GM19238 (cell line): ENCODE data around the gene SLC2A6.
"Not testable (repeated sequence)": the region's sequence is repeated elsewhere in the genome, so short reads cannot be mapped to it uniquely, and the experiment has no call there.

ENCODE experiments used
- DNase-seq: peaks from one replicate; pipeline ENCODE4 v3.0.0; 2011; ENCODE audit warnings: low spot score; ENCODE audit not compliant: insufficient read length

The SLC2A6 gene

DNA sequence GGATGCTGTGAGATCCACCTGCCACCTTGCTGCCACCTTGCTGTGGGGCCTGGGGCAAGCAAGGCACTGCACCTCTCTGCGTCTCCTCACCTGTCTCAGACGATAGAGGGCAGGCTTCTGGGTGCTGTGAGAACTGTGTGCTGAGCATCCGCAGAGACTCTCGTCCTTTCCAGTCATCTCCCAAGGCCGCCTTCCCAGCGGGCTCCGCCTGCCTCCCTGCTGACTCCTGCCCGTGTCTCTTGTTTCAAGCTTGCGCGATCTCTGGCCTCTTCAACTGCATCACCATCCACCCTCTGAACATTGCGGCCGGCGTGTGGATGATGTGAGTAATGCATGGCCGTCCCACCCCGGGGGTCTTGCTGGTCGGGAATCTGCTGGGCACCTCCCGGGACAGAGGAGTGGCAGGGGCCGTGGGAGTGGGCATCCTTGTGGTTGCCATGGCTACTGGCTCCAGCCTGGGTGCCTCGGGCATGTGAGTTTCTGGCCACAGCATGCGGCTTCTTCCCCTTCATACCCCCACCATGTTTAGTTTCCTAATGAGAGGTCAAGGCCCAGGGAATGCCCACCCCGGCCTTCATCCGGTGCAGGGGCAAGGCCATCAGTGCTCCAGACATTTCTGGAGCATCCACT, 15.6 kb downstream of the SLC2A6 start:
- no peak for DNase-seq

GRCh38 chr9:133461975-133462374, 16.9 kb downstream of the SLC2A6 start:
- DNase-seq, result no peak

GRCh38 chr9:133460405-133461175, 18.3 kb downstream of the SLC2A6 start:
- peak; percentile 75 for DNase-seq

GRCh38 chr9:133459476-133460404, 19.2 kb downstream of the SLC2A6 start, which contains the start of gene CACFD1:
TSS of gene CACFD1 (plus strand) at chr9:133459978. CDS start at chr9:133460067, 89 bp downstream.
- peak; percentile 99 for DNase-seq

DNA sequence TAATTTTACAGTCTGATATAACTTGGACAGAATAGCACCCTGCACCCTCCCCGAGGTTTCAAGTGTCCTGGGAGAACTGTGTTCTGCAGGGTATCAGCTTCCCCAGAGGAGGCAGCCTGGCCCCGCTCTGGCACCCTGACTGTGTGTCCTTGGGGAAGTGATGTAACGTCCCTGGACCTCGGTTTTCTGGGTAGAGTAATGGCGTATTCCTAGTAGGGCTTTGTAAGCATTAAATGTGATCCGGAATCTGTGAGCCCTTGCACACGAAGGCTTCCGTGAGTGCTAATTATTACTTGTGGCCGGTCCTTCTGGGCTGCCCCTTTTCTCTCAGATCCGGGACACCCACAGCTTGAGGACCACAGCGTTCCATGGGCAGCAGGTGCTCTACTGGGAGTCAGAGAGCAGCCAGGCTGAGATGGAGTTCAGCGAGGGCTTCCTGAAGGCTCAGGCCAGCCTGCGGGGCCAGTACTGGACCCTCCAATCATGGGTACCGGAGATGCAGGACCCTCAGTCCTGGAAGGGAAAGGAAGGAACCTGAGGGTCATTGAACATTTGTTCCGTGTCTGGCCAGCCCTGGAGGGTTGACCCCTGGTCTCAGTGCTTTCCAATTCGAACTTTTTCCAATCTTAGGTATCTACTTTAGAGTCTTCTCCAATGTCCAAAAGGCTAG, 20.1 kb downstream of the SLC2A6 start:
- no peak for DNase-seq

- DNase-seq, result no peak
Measured at GRCh38 chr9:133457748-133458147, 21.2 kb downstream of the SLC2A6 start.

DNA sequence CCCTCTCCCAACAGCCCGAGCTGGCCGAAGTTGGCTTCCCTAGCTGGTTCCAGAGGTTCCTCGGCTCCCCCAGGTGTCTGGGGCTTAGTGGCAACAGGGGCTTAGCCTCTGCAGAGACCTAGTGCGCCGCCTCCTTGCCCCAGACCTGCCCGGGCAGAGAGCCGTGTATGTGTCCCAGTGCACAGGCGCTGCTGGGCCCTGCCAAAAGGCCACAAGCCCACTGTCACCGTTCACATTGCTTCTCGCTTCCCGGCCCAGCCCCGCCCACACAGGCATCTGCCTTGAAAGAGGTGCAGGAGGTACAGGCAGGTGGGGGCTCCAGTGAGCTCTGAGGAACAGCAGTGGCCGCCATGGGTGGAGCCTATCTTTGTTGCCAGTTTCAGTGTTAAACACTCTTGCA, 21.7 kb downstream of the SLC2A6 start:
- no peak for DNase-seq

DNA sequence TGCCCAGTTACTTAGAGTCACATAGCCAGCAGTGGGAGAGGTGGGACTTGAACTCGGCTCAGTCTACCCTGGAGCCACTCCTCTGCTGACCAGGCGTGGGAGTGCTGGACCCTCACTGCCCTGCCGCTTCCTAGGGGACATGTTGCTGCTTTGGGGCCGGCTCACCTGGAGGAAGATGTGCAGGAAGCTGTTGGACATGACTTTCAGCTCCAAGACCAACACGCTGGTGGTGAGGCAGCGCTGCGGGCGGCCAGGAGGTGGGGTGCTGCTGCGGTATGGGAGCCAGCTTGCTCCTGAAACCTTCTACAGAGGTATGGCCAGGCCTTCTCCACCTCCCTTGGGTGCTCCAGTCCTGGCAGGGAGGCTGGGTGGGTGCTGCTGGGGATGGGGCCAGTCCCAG, 22.5 kb downstream of the SLC2A6 start:
- no peak for DNase-seq

- no peak for DNase-seq
Measured at GRCh38 chr9:133455936-133456335, 23.0 kb downstream of the SLC2A6 start.

DNA sequence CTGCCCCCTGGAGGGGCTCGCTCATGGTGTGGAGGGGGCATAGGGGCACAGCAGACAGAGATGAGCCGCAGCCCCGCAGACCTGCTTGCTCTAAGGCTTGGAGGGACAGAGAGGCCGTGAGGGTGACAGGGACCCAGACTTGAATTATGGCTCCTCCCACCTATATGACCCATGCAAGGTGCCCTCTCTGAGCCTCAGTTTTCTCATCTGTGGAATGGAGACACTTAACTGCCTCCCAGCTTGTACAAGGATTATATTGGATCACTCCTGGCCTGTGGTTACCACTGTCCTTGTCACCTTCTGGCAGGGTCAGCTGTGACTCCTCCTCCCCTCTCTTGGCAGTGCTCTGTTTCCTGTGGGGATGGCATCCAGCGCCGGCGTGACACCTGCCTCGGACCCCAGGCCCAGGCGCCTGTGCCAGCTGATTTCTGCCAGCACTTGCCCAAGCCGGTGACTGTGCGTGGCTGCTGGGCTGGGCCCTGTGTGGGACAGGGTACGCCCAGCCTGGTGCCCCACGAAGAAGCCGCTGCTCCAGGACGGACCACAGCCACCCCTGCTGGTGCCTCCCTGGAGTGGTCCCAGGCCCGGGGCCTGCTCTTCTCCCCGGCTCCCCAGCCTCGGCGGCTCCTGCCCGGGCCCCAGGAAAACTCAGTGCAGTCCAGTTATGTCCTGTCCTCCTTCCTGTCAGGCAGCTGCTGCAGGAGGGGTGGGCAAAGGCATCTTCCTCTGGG, 23.8 kb downstream of the SLC2A6 start:
- DNase-seq, result no peak

DNA sequence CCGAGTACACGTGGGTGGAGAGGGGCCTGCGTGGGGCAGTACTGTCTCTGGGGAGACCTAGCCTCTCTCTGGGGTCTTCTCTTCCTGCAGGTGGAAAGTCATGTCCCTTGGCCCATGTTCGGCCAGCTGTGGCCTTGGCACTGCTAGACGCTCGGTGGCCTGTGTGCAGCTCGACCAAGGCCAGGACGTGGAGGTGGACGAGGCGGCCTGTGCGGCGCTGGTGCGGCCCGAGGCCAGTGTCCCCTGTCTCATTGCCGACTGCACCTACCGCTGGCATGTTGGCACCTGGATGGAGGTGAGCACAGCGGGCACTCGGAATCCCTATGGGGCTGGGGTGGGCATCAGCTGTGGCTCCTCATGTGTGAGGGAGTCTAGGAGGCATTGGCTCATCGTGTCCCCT, 24.6 kb downstream of the SLC2A6 start:
- DNase-seq, result no peak

DNA sequence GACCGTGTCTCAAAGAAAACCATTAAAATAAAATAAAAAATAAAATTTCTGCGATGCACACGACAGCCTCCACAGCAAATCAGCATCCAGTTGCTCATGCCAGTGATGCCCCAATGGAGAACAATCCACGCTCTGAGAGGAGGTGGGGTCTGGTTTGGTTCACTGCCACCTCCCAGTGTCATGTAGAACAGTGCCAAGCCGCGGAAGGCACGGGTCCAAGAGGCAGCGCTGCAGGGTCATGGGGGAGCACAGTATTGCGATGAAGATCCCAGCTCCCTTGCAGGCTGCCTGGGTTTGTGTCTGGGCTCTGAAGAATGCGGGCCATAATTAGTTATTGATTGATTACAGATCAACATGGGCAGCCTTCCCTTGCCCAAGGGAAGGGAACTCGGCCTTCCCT, 25.2 kb downstream of the SLC2A6 start:
- no peak for DNase-seq

DNA sequence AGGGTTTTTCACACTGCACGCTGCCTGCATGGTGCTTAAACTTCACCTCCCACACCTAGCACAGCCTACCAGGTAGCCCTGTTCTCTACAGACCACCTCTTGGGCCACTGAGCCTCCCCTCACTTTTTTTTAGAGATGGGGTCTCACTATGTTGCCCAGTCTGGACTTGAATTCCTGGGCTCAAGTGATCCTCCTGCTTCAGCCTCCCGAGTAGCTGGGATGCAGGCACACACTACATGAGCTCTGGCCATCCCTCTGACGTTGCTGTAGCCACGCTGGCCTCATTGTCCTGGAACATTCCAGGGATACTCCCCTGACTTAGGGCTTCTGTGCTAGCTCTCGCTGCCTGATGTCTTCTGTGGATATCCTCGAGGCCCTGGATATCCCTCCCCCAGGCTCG, 26.3 kb downstream of the SLC2A6 start:
- DNase-seq, result no peak

DNA sequence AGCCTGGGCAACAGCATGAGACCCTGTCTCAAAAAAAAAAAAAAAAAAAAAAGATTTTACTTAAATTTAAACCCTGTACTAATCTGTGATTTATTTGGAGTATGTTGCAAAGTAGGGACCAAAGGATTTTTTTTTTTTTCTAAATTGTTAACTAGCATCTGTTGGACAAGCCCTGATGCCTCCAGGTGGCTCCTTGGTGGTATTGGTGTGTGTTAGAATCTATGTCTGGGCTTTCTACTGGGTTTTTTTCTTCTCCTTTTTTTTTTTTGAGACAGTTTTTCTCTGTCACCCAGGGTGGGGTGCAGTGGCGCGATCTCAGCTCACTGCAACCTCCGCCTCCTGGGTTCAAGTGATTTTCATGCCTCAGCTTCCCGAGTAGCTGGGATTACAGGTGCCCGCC, 27.0 kb downstream of the SLC2A6 start:
- not testable (repeated sequence) for DNase-seq

GRCh38 chr9:133449760-133450159, 29.1 kb downstream of the SLC2A6 start:
- no peak for DNase-seq

- no peak for DNase-seq
Measured at GRCh38 chr9:133448487-133448972, 30.4 kb downstream of the SLC2A6 start.

DNA sequence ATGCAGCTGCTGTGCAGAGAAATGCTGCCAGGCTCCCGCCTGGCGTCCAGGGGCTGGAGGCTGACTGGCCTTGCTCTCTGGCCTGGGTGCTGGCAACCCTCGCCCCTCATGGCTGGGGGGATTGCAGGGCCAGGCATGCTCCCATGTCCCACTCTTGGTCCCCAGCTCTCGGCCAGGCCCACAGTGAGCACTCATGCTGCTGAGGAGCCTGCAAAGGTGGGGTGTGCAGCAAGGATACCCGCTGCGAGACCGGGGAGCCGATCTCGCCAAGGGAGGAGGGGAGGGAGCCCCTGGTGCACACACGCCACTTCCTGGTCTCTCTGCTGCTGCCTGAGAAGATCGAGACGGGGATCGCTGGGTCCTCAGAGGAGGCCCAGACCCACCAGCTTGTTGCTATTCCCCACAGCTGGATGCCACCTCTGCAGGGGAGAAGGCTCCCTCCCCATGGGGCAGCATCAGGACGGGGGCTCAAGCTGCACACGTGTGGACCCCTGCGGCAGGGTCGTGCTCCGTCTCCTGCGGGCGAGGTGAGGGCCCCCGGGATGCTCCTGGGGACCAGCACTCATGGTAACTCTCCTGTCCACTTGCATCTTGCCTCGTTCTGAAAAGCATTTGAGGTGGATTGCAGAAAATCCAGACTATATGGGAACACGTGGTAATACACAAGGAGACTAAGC, 33.5 kb downstream of the SLC2A6 start:
- no peak for DNase-seq

DNA sequence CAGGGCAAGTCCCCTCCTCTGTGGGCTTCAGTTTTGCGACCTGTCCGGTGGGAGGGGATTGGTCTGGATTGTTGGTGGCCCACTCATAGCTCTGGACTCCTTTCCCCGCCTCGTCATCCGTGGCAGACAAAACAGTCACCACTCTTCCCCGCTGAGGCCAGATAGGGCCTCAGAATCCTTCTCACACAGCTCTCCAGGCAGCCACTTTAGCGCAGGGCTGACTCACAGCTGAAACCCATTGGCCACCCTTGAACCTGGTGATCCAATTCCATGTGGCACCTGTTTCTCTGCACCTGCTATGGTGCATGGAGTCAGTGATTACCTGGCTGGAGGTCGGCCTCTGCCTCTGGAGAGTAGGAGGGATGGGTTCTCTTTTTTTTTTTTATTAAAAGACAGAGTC, 34.9 kb downstream of the SLC2A6 start:
- no peak for DNase-seq

GRCh38 chr9:133443248-133443647, 35.7 kb downstream of the SLC2A6 start:
- DNase-seq, result no peak

DNA sequence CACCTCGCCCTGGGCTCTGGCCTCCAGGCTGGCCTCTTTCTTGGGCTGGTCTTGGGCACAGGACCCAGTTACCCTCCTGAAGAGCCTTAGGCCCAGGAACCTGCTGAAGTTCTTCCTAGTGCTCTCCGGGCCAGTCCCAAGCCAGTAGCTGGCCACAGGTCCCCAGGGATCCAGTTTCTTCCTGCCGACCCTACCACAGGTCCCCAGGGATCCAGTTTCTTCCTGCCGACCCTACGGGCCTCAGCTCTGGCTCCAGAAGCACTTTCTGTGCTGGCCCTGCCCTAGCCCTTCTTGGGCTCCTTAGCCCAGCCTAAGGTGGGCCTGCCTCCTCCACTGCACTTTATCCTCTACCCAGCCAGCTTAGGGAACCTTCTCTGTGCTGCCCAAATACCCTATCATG, 37.3 kb downstream of the SLC2A6 start:
- DNase-seq, result no peak
